Renal cortical epithelial cell (primary cell): ENCODE data around the gene ITPR2. TPM values are rescaled to one million over a fixed set of nuclear protein-coding genes. Genes with fewer than 3 reads are reported as not detected.
"Not testable (repeated sequence)": the region's sequence is repeated elsewhere in the genome, so short reads cannot be mapped to it uniquely, and the experiment has no call there.

Experiments
- DNase-seq: peaks from one replicate; pipeline ENCODE4 v3.0.0-alpha.2; 2011; ENCODE audit warnings: low read depth
- total RNA-seq: library from RNA; depleted of rRNA; stranded (reverse); fragments of >200 nt; gene quantifications from 2 replicates; pipeline ENCODE4 v1.2.3, GENCODE V29; 2014

ITPR2 gene
- total RNA-seq, 1 donor from 2014 or later = 51.6 TPM

- peak; percentile 12 for DNase-seq
These were observed 18.2 kb upstream of the ITPR2 start for GRCh38 chr12:26851031-26851809.

DNA sequence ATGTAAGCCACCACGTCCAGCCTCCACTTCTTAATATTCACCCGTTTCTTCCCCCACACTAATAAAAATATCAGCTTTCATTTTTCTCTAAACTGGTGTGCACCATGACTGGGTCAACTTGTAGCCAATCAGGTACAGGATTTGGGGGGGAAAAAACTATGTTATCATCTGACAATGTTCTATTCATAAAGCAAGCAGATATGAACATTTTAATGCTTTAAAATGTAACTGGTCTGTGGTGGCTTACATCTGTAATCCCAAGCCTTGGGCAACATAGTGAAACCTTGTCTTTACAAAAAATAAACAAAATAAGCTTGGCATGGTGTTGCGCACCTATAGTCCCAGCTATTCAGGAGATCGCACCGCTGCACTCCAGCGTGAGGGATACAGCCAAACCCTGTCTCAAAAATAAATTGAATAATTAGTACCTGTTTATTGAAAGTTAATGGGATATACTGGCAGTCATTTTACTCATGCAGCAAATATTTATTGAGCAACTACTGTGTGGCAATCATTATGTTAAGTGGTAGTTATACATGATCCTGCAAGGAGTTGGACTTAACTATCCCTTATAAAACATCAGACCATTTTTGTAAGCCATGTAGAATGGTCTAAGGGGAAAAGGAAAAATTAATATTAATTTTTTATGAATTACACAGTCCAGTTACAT is 15.3 kb upstream of the ITPR2 start:
- DNase-seq = peak; percentile 82

DNA sequence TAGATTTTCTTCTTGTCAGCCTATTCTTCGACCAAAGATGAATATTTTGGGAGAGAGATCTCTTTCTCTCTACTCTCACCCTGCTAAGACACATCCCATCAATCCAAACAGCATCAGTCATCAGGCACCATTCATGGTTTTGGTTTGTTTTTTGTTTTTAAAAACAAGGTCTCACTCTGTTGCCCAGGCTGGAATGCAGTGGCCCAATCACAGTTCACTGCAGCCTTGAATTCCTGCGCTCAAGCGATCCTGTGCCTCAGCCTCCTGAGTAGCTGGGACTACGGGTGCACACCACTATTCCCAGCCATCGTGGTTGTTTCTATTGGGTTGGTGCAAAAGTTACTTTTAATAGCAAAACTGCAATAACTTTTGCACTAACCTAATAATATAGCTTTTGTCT is 14.4 kb upstream of the ITPR2 start:
- DNase-seq = peak; percentile 35

GRCh38 chr12:26846416-26846815 is 13.4 kb upstream of the ITPR2 start:
- no peak for DNase-seq

GRCh38 chr12:26845984-26846383 is 13.0 kb upstream of the ITPR2 start:
- no peak for DNase-seq

GRCh38 chr12:26845057-26845666 is 12.2 kb upstream of the ITPR2 start:
- peak; percentile 36 for DNase-seq

DNA sequence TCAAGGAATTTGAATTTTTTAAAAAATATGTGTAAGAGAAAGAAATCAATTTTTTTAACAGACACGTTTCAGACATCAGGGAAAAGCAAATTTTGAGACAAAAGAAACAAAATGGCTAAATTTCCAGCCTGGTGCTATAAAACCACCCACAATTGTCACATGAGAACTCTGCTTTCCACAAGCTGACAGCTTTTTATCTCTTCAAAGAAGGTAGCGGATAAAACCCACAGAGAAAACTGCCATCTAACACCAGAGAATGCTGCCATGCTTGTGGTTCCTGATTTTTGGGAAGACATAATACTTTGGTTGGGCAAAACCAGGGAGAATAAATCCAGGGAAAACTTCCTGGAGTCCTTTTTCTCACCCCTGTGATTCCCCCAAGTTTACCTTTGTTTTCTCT is 10.3 kb upstream of the ITPR2 start:
- DNase-seq = no peak

GRCh38 chr12:26841085-26841484 is 8.1 kb upstream of the ITPR2 start:
- DNase-seq = no peak

DNA sequence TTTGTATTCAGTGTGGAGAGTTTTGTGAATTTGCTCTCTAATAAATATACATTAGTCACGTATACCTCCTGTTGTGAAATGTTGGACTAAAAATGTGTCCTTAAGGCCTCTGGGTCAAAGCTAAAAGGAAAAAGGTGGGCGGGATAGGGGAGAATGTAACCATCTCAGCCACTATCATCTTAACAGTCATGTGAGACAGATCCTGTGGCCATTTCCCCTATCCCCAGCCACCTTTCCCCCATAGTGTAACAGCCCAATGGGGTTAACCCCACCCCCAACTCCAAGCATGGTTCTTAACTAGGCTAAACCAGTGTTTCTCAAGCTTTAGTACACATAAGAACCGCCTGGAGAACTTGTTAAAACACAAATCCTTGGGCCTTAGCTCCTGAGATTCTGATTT is 6.5 kb upstream of the ITPR2 start:
- no peak for DNase-seq

- no peak for DNase-seq
These were observed 6.0 kb upstream of the ITPR2 start for GRCh38 chr12:26838888-26839416.

- no peak for DNase-seq
These were observed 3.2 kb upstream of the ITPR2 start for GRCh38 chr12:26836201-26836600.

- not testable (repeated sequence) for DNase-seq
These were observed 1.6 kb upstream of the ITPR2 start for GRCh38 chr12:26834503-26835060.

DNA sequence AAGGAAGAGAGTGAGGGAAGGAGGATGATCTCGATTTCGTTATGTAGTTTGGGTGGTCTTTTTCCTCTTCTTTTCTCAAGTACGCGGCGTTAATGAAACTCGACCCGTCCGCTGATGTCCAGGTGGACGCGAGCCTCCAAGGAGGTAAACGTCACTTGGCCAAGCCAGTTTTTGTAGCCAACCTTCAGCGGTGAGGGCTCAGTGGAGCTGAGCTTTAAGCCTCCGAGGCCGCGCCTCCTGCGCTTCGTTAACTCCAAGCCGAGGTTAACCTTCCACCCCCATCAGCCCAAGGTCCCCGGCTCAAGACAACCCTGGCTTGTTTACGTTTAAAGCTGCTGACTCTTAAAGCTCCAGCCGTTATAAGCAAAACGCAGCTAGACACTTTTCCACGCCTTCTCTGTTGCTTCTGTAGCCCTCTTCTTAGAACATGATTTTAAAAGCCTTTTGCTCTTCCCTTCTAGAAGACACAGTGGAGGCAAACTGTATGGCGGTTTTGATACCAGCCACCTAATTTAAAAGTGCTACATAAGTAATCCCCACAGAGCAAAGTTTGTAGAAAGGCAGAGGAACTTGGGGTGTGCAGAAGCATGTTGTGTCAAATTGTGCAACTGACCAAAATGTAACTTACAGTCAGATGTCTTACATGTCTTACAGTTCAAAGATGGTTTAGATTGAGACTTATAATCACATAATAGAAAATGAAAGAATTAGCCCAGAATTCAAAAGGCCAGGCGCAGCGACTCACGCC is 923 bp upstream of the ITPR2 start:
- peak; percentile 47 for DNase-seq

GRCh38 chr12:26831951-26832821 is 808 bp downstream of the ITPR2 start:
- peak; percentile 56 for DNase-seq

GRCh38 chr12:26830783-26831551 is 2.0 kb downstream of the ITPR2 start:
- peak; percentile 40 for DNase-seq

- no peak for DNase-seq
These were observed 2.6 kb downstream of the ITPR2 start for GRCh38 chr12:26830363-26830762.

GRCh38 chr12:26828280-26829073 is 4.5 kb downstream of the ITPR2 start:
- DNase-seq = no peak

DNA sequence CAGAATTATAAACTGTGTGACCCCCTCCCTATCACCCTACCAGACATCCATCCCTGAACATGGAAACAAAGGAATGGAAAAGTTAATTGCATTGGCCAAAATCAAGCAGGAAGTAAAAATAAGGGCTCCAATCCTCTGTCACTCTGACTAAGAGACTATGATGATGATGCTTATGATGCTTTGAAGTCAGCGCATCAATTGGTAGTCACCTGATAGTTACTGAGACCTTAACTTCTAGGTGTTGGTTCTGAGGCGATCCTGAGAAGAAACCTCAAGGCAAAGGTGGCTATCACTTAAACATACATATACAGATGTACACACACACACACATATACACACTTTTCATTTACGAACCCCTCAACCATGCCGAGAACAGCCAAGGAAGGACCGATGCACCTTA is 6.6 kb downstream of the ITPR2 start:
- no peak for DNase-seq

GRCh38 chr12:26825459-26826016 is 7.5 kb downstream of the ITPR2 start:
- no peak for DNase-seq
